ENCODE results near the gene PVR. TPM values are rescaled to one million over a fixed set of nuclear protein-coding genes. Genes with fewer than 3 reads are reported as not detected.
A peak's percentile ranks its signal among the peaks of the same experiment; 100 is the strongest.

PVR gene
- total RNA-seq, 2 experiments from 2014 or later = 0.67 to 0.82 TPM

- Histone ChIP-seq H3K27me3 (ENCODE audit: control insufficient read depth in 1 of 2, insufficient read depth in 2 of 2, low read length in 2 of 2) (peaks cover 12 to 15% of the 10 kb centered on the region in 2 experiments), H3K4me3 (ENCODE audit: low read length) (no peak overlapping the region), H3K36me3 (ENCODE audit: insufficient read depth, low read length) (no peaks in the 10 kb centered on the region), H3K9me3 (ENCODE audit: control insufficient read depth in 1 of 2, insufficient read depth in 1 of 2, low read length in 2 of 2) (peaks cover 0 to 4% of the 10 kb centered on the region in 2 experiments), H3K4me1 (ENCODE audit: insufficient read depth, low read length) (peaks cover 10% of the 10 kb centered on the region), H3K27ac (ENCODE audit: low read depth in 1 of 2, low read length in 2 of 2) (no peak overlapping the region)
- Mint-ChIP-seq H3K9me3 (no peaks in the 10 kb centered on the region), H3K4me1 (ENCODE audit: low read depth) (no peaks in the 10 kb centered on the region), H3K27me3 (peaks cover 12% of the 10 kb centered on the region), H3K36me3 (ENCODE audit: low read depth) (no peaks in the 10 kb centered on the region), H3K4me3 (no peak overlapping the region), H3K27ac (no peak overlapping the region)
- intact Hi-C loops (cut with DNase I, micrococcal nuclease) = no loop called here
- POLR2A ChIA-PET = no interaction called here
- CTCF ChIA-PET = no interaction called here
- ATAC-seq (ENCODE audit: poor library complexity) (no peak), DNase-seq (no peak)
- TF ChIP-seq, protein P1, sequence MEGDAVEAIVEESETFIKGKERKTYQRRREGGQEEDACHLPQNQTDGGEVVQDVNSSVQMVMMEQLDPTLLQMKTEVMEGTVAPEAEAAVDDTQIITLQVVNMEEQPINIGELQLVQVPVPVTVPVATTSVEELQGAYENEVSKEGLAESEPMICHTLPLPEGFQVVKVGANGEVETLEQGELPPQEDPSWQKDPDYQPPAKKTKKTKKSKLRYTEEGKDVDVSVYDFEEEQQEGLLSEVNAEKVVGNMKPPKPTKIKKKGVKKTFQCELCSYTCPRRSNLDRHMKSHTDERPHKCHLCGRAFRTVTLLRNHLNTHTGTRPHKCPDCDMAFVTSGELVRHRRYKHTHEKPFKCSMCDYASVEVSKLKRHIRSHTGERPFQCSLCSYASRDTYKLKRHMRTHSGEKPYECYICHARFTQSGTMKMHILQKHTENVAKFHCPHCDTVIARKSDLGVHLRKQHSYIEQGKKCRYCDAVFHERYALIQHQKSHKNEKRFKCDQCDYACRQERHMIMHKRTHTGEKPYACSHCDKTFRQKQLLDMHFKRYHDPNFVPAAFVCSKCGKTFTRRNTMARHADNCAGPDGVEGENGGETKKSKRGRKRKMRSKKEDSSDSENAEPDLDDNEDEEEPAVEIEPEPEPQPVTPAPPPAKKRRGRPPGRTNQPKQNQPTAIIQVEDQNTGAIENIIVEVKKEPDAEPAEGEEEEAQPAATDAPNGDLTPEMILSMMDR (IDR thresholded peaks at IDR 0.05) = no peak
These were observed 3.4 kb downstream of the PVR start for GRCh38 chr19:44647144-44647543.

DNA sequence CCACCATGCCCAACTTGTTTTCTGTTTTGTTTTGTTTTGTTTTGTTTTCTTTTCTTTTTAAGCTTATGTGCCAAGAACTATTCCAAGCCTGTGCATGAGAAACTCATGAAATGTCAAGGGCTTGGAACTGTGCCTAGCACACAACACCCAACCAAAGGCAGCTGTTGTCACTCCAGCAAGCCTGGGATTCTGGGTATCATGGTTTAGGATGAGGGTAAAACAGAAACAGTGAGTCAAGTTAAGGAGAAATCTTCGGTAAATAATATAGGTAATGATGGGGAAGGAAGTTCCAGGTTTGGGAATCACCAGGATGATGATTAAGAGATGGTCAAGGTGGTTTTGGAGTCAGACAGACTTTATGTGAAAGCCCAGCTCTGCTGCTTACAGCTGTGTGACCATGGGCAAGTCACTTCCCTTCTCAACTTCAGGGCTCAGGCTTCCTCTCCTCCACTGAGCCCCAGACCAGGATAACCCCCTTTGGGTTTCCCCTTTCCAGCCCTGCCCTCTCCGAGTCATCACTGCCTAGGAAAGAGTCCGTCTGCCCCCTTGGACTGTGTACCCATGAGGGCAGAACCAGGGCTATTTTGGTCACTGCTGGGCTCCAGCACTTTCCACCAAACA, 5.0 kb downstream of the PVR start:
- TF ChIP-seq, protein P1 (IDR thresholded peaks at IDR 0.05) = no peak

DNA sequence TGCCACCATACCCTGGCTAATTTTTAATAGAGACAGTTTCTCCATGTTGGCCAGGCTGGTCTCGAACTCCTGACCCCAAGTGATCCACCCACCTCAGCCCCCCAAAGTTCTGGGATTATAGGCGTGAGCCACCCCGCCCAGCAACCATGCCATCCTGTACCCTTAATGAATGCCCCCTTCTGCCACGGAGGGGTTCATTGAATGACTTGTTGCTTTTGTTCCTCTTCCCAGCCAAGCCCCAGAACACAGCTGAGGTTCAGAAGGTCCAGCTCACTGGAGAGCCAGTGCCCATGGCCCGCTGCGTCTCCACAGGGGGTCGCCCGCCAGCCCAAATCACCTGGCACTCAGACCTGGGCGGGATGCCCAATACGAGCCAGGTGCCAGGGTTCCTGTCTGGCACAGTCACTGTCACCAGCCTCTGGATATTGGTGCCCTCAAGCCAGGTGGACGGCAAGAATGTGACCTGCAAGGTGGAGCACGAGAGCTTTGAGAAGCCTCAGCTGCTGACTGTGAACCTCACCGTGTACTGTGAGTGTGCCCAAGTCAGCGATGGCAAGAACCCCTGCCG, 6.0 kb downstream of the PVR start:
- peaks cover 6% of the 10 kb centered on the region for H3K4me1 ChIP-seq (ENCODE audit: insufficient read depth, low read length)
- CTCF ChIA-PET = no interaction called here
- H3K27ac ChIP-seq (ENCODE audit: low read depth in 1 of 2, low read length in 2 of 2) = no peak overlapping the region
- no peak overlapping the region for H3K27ac Mint-ChIP-seq
- peaks cover 12% of the 10 kb centered on the region for H3K27me3 Mint-ChIP-seq
- H3K9me3 ChIP-seq (ENCODE audit: control insufficient read depth in 1 of 2, insufficient read depth in 1 of 2, low read length in 2 of 2) = peaks cover 0 to 4% of the 10 kb centered on the region in 2 experiments
- H3K36me3 ChIP-seq (ENCODE audit: insufficient read depth, low read length) = no peaks in the 10 kb centered on the region
- no peaks in the 10 kb centered on the region for H3K36me3 Mint-ChIP-seq (ENCODE audit: low read depth)
- POLR2A ChIA-PET = no interaction called here
- H3K4me3 ChIP-seq (ENCODE audit: low read length) = no peak overlapping the region
- no peak for ATAC-seq (ENCODE audit: poor library complexity)
- intact Hi-C loops (cut with DNase I, micrococcal nuclease) = no loop called here
- peaks cover 5% of the 10 kb centered on the region for H3K4me1 Mint-ChIP-seq (ENCODE audit: low read depth)
- peaks cover 0 to 5% of the 10 kb centered on the region in 2 experiments for H3K27me3 ChIP-seq (ENCODE audit: control insufficient read depth in 1 of 2, insufficient read depth in 2 of 2, low read length in 2 of 2)
- H3K4me3 Mint-ChIP-seq = no peak overlapping the region
- no peaks in the 10 kb centered on the region for H3K9me3 Mint-ChIP-seq
- no peak for DNase-seq
- TF ChIP-seq, protein P1 (IDR thresholded peaks at IDR 0.05) = no peak

More for the DNA sequence above, 5.0 kb downstream of the PVR start:
- intact Hi-C loops (cut with DNase I, micrococcal nuclease) = no loop called here
- no peaks in the 10 kb centered on the region for H3K4me1 Mint-ChIP-seq (ENCODE audit: low read depth)
- H3K27ac ChIP-seq (ENCODE audit: low read depth in 1 of 2, low read length in 2 of 2) = no peak overlapping the region
- DNase-seq = peak in 2 of 14 experiments; percentile 12 to 37
- peaks cover 7% of the 10 kb centered on the region for H3K4me1 ChIP-seq (ENCODE audit: insufficient read depth, low read length)
- H3K36me3 Mint-ChIP-seq (ENCODE audit: low read depth) = no peaks in the 10 kb centered on the region
- peaks cover 8 to 14% of the 10 kb centered on the region in 2 experiments for H3K27me3 ChIP-seq (ENCODE audit: control insufficient read depth in 1 of 2, insufficient read depth in 2 of 2, low read length in 2 of 2)
- H3K4me3 ChIP-seq (ENCODE audit: low read length) = no peak overlapping the region
- no peaks in the 10 kb centered on the region for H3K36me3 ChIP-seq (ENCODE audit: insufficient read depth, low read length)
- H3K9me3 Mint-ChIP-seq = no peaks in the 10 kb centered on the region
- peaks cover 12% of the 10 kb centered on the region for H3K27me3 Mint-ChIP-seq
- peaks cover 0 to 4% of the 10 kb centered on the region in 2 experiments for H3K9me3 ChIP-seq (ENCODE audit: control insufficient read depth in 1 of 2, insufficient read depth in 1 of 2, low read length in 2 of 2)
- no peak overlapping the region for H3K4me3 Mint-ChIP-seq
- CTCF ChIA-PET = no interaction called here
- POLR2A ChIA-PET = no interaction called here
- ATAC-seq (ENCODE audit: poor library complexity) = no peak
- no peak overlapping the region for H3K27ac Mint-ChIP-seq

All from CD4-positive, alpha-beta T cell (primary cell).